Kidney glomerular epithelial cell (primary cell): ENCODE measurements around the gene UGT1A3.
"Not testable (repeated sequence)": the region's sequence is repeated elsewhere in the genome, so short reads cannot be mapped to it uniquely, and the experiment has no call there.

ENCODE experiments used
- DNase-seq: peaks from one replicate; lab custom pipeline; 2025; lab: John Stamatoyannopoulos, UW

Gene UGT1A3

DNA sequence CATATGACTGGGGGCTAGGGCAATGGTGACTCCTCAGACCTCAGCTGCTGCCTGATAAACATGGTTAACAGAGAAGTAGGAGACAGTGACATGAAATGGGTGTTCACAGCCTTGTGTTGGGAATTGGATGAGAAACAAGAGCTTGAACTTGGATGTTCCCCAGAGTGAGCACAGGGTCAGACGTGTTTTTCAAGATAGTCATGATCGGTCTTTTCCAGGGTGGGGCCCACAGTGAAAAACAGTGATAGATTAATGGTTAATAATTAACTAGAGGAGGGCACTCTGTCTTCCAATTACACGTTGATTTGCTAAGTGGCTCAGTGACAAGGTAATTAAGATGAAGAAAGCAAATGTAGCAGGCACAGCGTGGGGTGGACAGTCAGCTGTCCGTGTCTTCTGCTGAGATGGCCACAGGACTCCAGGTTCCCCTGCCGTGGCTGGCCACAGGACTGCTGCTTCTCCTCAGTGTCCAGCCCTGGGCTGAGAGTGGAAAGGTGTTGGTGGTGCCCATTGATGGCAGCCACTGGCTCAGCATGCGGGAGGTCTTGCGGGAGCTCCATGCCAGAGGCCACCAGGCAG lies at the start of gene UGT1A3:
TSS of gene UGT1A3 (plus strand) at position 320 of the 579 bp plus-strand sequence. CDS start at position 405, 85 bp downstream.
- DNase-seq, result no peak

DNA sequence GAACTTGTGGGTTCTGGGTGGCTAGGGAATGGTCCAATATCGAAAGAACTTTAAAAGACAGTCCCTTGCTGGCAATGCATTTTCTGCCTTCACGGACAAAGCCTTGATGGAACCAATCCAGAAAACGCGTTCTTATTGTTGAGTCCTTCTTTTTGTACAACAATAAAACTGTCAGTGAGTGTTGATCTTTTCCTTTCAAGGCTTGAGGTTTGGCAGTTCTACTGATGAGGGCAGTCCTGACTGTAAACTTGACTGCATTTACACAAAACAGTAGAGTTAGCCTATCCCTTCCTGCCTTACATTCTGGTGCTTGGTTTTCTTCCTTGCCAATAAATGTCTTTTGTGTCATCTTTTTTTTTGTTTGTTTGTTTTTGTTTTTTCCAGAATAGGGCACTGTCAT lies 49.6 kb upstream of the UGT1A3 start:
- DNase-seq, result no peak

DNA sequence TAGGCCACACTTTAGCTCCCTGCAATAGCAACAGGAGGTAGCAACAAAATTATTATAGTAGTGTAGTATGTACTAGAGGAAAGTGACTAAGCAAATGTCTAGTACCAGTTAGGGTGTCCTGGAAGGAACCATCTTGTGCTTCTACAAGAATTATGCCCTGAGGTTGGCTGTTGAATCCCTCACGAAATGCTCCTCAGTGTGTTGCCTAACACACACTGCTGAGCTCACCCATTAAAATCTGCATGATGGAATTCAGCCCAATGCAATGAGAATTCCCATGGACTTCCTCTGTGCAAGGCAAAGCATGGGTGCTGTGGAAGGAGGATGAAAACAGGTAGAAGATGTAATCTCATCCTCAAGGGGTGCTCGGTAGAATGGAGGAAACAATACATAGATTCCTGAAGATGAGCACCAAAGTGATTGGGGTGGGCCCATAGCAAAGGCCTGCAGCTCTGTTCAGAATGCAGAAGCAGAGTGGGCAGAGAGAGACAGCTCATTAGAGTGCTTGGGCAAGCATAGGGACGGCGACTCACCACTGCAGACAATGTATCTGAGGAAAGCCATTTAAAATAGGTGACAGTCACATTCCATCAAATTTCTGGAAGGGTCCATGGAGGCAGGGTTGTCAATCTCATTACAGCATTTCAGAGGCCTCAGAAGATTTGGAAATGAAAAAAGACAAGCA lies 48.3 kb upstream of the UGT1A3 start:
- DNase-seq, result no peak

DNA sequence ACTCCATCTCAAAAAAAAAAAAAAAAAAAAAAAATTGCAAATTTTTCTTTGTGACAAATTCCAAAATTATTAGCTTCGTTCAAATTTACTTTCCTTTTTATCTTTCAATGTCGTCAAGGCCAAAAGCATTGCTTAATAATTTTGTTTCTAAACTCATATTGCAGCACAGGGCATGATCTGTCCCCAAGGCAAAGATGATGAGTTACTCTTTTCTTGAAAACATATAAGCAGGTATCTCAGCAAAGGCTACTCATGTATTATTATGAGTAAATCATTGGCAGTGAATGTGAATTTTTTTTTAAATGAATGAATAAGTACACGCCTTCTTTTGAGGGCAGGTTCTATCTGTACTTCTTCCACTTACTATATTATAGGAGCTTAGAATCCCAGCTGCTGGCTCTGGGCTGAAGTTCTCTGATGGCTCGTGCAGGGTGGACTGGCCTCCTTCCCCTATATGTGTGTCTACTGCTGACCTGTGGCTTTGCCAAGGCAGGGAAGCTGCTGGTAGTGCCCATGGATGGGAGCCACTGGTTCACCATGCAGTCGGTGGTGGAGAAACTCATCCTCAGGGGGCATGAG lies 47.2 kb upstream of the UGT1A3 start, which contains the start of gene UGT1A7:
TSS of gene UGT1A7 (plus strand) at position 381 of the 579 bp plus-strand sequence. CDS start at position 418, 37 bp downstream.
- no peak for DNase-seq

DNA sequence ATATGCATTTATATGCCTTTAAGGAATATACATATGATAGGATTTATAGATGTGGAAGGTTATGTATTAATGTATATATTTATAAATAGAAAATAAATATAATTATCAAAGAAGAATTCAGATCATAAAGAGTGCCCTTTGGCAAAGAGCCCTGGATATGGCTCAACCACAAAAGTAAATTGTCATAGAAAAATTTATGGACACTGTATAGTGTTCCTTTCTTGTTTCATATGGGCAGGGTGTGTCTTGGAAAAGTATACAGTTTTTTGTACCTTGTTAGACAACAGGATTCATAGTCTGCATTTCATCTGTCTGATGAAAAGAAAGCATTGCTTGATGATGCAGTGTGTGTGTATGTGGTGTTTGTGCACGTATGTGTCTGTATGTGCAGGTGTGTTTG lies 44.2 kb upstream of the UGT1A3 start:
- DNase-seq, result no peak

DNA sequence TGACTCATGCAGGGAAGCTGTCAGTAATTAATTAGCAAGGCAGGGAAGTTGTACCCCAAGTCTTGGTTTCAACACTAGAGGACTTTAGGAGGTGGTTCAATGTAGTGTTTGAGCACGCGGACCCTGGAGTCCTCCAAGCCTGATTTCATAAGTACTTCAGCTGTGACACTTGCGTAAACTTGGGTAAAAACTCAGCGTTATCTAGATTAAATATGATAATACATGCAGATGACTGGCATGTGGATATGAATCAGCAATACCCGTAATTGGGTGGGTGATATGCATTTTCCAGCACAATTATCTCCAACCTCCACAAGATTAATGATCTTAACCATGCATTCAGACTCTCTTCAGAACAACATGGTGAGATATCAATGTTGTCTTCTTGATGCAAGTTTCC lies 41.9 kb upstream of the UGT1A3 start:
- DNase-seq, result no peak

DNA sequence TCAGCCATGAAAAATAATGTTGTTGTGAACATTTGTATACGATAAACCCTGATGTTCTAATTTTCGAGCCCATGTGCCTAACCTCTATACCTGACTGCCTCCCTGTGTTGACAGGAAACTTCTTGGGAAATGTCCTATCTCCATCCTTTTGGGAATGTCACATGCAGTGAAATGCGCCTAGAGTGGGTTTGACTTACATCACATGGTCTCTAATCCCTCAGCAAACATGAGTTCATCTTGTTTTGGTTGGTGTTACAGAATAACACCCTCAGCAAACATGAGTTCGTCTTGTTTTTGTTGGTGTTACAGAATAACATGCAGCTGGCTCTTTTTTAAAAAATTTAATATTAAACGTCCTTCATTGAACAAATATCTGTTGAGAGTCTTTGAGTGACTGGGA lies 40.5 kb upstream of the UGT1A3 start:
- no peak for DNase-seq

DNA sequence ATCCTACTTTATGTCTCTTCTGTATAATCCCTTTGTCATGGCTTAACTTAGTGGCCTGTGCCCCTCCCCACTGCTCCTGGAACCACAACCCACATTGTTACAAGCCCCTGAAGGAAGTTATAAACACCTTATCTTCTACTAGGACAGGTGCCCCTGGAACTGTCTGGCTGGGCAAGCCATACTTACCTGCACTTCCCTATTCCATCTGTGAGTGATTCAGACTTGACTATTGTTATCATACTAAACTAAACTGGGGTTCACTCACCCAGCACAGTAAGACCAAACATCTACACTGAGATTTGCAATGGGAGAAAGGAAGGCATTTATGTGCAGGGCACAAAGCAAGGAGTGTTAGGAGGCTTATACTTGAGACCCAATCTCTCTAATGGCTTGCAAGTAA lies 39.8 kb upstream of the UGT1A3 start:
- no peak for DNase-seq

DNA sequence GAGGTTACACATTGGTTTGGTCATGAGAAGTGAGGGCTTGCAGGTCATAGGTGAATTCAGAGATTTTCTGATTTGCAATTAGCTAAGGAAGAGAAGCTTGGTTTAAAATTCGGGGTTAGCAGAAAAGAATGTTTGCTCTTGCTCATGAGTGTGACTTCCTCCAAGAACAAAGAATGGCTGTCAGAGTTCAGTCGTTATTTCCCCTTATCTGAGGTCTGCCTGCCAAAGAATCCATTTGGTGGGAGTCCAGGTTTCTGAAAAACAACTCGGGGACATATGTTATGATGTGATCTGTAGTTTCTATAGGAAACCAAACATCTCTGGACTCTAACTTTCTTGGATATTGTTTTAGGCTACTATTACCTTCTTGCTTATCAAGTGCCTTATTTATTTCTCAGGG lies 39.3 kb upstream of the UGT1A3 start:
- no peak for DNase-seq

DNA sequence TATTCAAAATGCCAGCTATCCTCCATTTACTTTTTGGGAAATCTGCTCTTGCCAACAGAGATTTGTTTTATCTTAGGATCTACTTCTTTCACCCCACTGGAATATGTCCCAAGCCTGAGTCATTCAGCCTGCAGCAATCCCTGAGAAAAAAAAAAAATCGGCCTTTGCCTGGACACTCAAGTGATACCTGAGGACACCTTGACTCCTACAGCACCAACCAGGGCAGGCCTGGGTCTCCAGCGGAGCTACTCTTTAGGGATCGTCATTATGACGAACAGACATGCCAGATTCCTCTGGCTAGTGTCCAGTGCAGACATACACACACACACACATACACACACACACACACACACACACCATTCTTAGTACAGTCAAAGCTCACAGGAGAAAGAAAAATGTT lies 38.4 kb upstream of the UGT1A3 start:
- peak; percentile 26 for DNase-seq

DNA sequence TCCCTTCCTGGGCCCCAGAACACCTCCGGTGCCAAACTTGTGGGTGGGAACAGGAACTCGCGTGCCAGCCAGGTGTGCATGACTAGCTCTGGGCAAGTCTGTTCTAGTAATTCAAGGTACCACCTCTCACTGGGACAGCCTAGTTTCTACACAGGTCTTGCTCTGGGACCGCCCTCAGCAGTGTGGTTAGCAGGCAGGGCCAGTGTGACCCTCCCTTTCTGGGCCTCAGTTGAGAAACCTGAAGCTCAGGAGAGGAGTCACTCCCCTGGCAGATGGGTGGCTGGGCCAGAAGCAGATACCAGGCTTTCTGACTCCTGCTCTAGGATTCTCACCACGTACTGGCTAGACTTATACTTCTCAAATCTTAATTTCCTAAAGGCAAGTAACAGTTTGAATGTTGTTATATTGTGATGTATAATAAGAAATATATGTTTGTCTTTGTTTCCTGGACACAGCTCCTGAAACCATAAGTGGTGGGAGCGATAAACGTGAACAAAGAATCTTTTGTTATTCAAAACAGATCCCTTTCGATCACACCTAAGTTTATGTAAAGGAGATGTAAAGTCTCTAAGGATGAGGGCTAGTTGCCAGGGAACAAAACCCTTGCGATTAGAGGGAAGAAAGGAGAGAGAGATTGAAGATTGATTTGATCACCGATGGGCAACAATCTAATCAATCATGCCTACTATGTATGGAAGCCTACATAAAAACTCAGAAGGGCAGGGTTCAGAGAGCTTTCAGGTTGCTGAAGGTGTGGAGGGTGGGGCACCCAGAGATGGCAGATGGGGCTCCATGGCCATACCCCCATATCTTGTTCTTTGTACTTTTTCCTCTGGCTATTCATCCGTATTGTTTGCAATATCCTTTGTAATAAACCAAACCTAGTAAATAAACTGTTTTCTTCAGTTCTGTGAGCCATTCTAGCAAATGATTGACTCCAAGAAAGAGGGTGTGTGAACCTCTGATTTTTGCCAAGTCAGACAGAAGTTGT lies 37.1 kb upstream of the UGT1A3 start:
- no peak for DNase-seq

DNA sequence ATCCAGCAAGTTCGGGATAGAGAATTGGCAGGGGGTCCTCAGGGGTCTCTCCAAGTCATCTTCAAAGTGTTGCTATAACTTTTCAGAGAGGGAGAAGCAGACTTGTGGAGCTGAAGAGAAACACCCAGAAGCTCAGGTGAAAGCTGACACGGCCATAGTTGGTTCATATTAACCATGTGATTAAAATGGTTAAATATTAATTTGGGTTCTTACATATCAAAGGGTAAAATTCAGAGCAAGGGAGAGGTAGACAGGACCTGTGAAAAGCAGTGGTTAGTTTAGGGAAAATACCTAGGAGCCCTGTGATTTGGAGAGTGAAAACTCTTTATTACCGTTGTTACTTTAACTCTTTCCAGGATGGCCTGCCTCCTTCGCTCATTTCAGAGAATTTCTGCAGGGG lies 36.2 kb upstream of the UGT1A3 start, which contains the start of gene UGT1A6:
TSS of gene UGT1A6 (plus strand) at position 243 of the 400 bp plus-strand sequence. CDS start at position 358, 115 bp downstream.
- DNase-seq, result no peak

DNA sequence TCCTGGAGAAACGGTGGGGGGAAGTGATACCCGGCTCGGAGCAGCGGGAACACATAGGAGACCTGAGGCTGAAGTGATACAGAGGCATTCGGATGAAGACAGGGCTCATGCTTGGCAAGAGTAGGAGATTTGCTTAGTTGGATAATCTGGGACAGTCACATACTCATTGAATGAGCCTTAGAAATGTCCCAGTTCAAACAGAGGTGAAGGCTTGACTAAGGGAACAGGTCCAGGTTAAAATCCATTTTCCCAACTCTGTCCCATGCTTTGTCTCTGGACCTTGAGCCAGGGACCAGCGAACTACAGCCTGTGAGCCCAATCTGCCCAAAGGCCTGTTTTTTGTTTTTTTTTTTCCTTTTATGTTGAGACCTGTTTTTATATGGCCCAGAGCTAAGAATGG lies 34.9 kb upstream of the UGT1A3 start:
- no peak for DNase-seq

DNA sequence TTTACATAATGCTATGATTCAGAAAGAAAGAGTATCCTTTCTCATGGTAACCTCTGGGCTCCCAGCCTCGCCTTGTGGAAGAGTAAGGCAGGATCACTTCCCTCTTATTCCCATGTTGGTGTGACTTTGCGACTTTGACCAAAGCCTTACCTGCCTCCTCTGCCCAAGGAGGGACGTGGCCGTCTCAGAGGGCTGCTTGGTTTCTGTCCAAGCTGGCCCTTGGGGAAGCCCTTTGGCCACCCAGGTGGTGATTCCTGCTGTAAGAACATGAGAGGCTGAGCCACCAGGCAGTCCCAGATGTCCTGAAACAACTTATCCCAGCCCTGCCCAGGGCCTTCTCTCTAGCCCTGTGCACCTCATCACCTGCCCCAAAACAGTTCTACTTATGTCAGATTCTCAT lies 30.1 kb upstream of the UGT1A3 start:
- no peak for DNase-seq

DNA sequence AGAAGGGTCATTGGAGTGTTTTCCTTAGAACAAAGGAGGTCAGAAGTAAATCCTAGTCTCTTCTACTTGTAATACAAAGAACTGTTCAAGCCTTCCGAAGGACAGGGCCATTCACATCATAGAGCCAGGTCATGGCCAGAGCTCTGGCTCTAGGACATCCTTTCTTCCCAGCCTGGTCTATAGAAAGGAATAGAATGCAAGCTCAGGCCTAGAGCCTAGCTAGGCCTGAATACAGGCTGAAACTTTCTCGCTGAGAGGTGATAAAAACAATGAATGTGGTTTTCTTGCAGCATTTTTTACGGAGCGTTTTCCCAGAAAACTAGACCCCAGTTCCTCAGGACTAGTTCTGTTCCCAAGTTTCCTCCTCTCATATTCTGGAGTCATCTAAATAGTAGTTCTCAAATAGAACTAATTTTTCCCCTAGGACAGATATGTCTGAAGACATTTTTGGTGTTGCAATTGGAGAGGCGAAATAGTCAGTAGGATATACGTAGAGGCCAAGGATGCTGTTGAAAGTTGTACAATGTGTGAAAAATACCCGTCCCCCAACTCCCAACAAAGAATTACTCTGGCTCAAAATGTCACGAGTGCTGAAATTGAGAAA lies 29.3 kb upstream of the UGT1A3 start:
- no peak for DNase-seq

DNA sequence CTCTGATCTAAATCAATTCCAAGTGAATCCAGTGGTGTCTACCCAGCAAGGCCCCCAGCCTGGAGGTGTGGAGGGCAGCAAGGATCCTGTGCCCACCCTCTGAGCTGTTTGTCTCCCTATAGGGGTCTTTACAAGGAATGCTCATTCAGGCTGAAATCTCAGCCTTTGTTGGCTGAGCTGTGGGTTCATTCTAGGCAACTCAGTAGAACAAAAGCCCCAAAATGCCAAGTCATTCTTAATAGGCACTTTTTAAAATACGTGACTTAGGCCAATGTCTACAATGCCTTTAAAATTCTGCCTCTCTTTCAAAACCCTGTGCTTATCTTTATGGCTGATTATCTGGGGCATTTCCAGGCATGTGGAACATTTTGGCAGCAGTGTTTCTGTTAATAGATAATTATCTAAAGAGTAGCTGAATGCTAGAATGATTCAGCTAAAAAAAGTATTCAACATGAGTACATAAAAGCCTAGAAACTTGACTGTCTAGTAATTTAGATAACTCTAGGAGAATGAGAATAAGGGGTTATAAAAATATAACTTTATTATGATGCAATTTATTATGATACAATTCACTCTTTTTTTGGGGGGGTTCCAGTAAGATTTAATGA lies 28.7 kb upstream of the UGT1A3 start:
- DNase-seq, result peak; percentile 99

DNA sequence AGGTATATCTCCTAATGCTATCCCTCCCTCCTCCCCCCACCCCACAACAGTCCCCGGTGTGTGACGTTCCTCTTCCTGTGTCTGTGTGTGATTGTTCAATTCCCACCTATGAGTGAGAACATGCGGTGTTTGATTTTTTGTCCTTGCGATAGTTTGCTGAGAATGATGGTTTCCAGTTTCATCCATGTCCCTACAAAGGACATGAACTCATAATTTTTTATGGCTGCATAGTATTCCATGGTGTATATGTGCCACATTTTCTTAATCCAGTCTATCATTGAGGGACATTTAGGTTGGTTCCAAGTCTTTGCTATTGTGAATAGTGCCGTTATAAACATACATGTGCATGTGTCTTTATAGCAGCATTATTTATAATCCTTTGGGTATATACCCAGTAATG lies 28.0 kb upstream of the UGT1A3 start:
- DNase-seq, result not testable (repeated sequence)

DNA sequence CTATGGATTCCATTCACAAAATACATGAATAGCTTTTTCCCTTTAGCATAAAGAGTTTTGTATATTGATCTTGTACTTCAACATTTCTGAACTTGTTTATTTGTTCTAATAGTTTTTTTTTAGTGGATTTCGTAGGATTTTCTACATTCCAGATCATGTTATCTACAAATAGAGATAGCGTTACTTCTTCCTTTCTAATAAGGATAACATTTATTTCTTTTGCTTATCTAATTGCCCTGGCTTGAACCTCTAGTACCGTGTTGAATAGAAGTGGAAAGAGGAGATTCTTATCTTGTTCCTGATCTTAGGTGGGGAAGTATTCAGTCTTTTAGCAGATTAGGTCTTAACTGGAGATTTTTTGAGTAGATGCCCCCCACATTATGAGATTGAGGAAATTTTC lies 26.6 kb upstream of the UGT1A3 start:
- DNase-seq, result no peak

DNA sequence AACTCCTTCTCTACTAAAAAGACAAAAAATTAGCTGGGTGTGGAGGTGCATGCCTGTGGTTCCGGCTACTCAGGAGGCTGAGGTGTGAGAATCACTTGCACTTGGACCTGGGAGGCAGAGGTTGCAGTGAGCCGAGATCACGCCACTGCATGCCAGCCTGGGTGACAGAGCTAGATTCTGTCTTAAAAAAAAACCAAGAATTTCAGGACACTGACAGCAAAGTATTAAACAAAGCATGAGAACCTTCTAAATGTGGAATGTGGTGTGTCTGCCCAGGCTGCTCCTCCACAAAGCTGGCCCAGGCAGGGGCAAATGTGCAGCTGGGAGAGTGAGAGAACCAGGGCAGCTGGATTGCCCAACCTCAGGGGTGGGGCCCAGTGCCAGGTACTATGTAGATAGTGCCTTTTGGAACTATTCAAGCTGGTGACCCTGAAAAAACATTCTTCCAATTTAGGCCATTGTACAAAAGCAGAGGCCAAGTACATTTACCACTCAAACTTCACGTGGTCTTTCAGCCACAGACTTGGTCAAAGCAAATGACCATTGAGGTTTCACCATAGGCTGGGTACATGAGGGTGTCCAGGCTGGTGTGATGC lies 22.8 kb upstream of the UGT1A3 start:
- peak; percentile 81 for DNase-seq

DNA sequence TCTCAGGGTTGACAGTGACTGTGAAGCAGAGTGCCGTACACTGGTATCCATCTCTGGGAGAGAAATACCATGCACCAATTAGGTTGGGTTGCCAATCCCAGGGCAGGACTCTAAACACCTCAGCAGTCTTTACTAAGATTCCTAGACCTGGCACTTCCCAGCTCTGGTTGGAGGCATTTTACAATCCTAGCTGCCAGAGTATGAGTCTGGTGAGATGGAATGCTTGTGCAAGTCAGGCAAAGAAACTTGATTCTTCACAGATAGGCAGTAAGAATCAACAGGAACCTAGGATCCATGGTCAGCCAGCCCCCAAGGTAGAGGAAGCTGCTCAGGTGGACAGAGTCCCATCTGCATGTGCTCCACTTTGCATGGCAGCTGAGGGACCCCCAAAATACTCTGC lies 22.1 kb upstream of the UGT1A3 start:
- DNase-seq, result peak; percentile 78
